T-helper 2 cell treated with Interferon-gamma antibody and Interleukin-4, amounts not matched to agents 100 ng/mL and 5 ng/mL, for 36 hours (primary cell): Measurements from ENCODE around the gene ACBD6. TPM values are rescaled to one million over a fixed set of nuclear protein-coding genes. Genes with fewer than 3 reads are reported as not detected.

ENCODE experiments used
- intact Hi-C: fragments of 100-400 bp; cut with micrococcal nuclease; formaldehyde crosslinking; loops from one replicate; pipeline ENCODE4 v1.15.1; 2023
- total RNA-seq: library from RNA; stranded (reverse); gene quantifications from 2 replicates; pipeline ENCODE4 v1.2.3, GENCODE V29; 2022

Gene ACBD6
- total RNA-seq, 1 donor from 2014 or later: 47.6 TPM

DNA sequence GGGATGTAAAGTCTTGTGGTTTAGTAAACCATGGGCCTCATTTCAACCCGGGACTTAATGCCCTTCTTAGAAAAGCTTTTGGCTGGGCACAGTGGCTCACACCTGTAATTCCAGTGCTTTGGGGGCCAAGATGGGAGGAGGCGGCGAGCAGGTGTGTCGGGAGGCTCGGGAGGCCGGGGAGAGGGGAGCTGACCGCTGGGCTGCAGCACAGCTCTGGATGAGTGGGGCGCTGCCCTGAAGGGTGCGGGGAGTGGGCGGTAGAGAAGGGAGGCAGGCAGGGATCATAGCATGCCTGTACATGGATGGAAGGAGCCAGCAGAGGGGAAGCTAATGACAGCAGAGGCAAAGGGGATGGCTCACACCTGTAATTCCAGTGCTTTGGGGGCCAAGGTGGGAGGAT, 241.3 kb downstream of the ACBD6 start:
- intact Hi-C loops: no loop called here

DNA sequence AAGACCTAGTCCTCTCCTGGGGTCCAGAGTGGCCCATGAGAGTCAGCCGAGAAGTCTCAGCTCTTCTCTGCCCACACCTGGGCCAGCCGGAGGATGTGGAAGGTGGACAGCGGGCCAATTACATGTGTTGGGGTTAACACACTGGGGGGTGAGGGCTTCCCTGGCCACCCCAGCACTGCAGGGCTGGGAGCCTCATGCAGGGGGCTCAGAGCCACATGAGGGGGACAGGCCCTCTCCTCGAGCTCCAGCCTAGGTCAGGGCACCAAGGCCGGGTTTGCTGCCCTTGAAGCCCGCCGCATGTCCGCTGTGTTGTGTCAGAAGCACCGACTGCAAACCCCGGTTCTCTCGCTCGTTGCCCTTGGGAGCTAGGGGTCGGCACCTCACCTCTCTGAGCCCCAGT, 241.8 kb downstream of the ACBD6 start:
- intact Hi-C loops: no loop called here

GRCh38 chr1:180259431-180260338, 242.7 kb downstream of the ACBD6 start:
- intact Hi-C loops: no loop called here

DNA sequence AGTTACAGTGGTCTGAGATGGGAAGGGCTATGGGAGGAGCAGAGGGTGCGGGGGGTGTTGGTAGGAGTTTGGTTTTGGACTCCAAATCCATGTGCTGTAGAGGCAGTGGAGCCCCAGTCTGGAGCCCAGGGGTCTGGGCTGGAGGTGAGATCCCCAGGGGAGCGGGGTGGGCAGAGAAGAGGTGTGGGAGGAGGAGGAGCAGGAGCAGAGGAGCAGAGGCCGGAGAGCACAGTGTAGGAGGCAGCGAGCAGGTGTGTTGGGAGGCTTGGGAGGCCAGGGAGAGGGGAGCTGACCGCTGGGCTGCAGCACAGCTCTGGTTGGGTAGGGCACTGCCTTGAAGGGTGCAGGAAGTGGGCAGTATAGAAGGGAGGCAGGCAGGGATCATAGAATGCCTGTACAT, 243.4 kb downstream of the ACBD6 start:
- intact Hi-C loops: no loop called here

- intact Hi-C loops: no loop called here
Observed at GRCh38 chr1:180258290-180258689, 244.1 kb downstream of the ACBD6 start.

DNA sequence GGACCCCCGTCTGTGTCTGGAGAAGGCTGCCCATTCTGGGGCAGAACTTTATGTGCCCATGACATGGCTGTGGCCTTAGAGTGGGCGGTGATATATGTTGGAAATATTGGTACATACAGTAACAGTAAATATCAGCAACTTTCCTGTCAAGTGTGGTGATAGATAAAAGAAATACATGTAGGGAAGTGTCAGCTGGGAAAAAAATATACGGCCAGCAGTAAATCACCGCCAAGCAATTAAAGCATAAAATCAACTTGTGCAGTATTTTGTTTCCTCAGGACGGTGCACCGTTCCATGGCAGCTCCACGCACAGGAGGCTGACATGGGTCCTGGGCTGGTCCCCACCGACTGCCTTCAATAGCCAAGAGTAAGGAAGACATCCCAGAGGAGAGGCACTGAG, 244.9 kb downstream of the ACBD6 start:
- intact Hi-C loops: no loop called here

DNA sequence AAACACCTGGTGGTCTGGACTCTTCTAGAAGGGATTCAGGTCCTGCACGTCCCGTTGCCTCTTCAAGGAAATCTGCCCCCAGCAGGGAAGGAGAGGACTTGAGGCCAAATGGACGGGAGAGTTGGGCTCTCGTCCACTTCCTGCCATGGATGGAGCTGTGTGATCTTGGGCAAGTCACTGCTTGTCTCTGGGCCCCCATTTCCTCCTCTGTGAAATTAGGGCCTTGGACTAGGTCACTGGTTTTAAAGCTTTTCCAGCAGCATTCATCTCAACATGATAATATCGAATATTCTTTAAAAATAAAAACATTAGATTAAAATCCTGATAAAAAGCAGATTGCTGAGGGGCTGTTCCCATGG, 245.4 kb downstream of the ACBD6 start:
- intact Hi-C loops: no loop called here

- intact Hi-C loops: no loop called here
Observed at GRCh38 chr1:180256341-180257027, 245.9 kb downstream of the ACBD6 start.

DNA sequence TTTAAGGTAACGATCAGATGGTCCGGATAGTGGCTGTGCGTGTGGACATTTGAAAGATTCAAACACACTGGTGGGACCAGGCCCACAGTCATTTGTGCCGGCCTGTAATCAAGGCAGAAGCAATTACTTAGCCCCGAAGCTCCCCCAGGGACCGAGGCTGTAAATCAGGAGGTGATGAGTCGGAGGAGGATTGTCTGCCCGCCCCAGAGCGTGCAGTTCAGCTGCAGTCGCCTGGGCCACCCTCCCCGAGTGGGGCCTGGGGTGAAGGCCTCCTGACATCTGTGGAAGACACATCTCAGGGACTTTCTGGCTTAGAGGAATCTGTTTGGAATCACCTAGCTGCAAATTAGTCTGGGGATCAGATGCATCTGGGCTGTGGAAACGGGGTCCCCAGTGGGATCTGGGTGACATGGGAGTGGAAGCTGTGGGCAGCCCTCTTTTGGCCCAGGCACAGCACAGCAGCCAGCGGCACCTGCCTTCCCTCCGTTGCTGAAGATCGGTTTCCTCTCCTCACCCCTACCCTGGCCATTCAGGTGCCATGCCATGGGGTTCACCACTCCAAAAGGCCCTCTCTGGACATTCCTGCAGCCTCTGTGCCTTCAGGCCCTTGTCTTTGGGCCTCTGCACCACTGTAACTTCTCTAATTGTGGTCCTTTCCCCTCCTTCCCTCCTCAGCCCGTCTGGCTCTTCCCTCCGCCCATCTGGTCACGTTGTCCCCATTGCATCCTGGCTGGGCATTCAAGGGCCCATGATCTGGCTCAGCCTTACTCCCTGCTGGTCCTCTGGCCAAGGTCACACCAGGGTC, 246.6 kb downstream of the ACBD6 start:
- intact Hi-C loops: no loop called here

- intact Hi-C loops: no loop called here
Observed at GRCh38 chr1:180254854-180255253, 247.5 kb downstream of the ACBD6 start.

DNA sequence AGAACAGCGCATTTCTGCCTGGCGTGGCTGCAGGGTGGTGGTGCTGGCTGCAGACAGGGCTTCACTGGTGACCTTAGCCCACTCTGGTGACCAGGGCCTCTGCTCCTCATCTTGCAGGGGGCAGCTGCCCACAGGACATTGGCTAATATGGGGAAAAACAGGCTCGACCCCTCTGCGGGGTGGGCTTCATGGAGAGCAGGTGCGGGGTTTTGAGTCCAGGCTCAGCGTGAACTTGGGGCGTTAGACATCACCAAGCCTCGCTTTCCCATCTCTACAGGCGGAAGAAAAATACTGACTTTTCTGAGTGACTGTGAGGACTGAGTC, 247.9 kb downstream of the ACBD6 start:
- intact Hi-C loops: no loop called here

DNA sequence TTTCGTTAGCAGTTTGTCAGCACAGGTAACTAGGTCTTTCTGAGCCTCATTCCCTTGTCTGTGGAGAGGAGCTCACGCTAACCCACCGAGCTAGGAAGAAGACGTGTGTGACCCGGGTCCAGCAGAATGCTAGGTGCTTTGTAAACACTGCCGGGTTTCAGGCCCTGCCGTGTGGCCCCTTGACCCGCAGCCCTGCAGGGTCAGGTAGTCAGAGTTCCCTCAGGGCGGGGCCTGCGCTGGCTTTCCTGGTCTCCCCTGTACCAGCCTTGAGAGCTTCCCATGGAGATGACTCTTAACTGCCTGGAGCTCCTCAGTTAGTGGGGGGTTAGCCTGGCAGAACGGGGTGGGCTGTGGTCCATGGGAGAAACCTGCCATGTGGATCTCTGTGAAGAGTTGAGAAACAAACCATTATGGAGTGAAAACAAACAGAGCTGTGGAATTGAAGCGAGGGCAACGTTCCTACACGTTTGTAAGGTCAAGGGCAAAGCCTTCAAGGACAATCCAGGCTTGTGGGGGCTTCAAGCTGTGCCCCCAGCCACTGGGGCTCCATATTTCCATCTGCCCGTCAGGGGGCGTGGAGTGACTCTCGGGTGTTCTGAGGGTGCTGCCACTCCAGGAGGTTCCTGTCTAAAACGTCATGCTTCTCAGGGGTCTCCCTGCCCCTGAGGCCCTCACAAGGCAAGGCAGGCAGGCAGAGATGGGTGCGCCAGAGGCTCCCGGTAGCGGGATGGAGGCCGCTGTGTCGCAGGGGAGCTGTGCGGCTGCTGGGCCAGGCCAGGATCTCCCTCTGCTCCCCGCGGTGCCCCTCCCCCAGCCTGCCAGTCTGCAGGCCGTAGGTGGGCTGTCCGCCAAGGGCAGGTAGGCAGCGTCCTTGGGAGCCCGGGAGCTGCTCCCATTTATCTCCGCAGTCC, 248.5 kb downstream of the ACBD6 start:
- intact Hi-C loops: no loop called here

DNA sequence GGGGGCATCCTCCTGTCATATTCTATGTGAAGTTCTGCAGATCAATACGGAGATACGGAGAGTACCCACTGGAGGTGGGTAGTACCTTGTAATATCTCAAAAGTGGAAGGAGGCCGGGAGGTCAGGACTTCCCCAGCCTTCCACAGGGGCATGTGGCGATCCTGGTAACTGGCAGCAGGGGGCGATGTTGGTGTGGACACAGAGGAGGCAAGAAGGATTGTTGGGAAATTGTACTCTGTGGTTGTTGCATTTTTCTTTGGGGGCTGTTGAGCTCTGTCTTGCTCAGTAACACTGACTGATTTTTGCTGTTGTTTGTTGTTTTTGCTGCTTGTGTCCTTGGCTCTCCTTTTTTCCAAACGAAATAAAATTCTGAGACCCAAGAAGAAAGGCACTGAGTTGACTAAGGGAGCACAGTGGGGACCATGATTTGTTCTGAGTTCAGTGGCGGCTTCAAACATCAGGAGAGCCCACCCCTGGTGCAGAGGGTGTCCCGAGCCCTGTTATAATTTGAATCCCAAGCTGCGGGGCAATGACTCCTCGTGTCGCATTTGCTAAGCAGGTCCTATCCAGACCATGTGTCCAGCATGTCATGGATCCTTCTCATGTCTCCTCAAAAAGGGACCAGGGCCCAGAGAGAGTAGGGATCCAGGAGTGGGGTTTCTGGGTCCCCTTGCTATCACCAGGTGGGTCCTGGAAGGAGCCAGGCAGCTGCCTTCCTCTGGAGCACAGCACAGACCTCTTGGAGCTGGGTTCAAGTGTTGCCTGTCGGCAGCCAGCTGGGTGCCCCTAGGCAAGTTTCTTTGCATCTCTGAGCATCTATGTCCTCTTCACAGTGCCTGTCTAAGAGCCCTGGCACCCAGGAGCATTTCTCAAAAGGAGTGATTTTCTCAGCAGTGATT, 249.5 kb downstream of the ACBD6 start:
- intact Hi-C loops: loop anchor here (1.0 kb wide), 3 partner anchors 163 to 229 kb away; no protein-coding TSS in a partner anchor

DNA sequence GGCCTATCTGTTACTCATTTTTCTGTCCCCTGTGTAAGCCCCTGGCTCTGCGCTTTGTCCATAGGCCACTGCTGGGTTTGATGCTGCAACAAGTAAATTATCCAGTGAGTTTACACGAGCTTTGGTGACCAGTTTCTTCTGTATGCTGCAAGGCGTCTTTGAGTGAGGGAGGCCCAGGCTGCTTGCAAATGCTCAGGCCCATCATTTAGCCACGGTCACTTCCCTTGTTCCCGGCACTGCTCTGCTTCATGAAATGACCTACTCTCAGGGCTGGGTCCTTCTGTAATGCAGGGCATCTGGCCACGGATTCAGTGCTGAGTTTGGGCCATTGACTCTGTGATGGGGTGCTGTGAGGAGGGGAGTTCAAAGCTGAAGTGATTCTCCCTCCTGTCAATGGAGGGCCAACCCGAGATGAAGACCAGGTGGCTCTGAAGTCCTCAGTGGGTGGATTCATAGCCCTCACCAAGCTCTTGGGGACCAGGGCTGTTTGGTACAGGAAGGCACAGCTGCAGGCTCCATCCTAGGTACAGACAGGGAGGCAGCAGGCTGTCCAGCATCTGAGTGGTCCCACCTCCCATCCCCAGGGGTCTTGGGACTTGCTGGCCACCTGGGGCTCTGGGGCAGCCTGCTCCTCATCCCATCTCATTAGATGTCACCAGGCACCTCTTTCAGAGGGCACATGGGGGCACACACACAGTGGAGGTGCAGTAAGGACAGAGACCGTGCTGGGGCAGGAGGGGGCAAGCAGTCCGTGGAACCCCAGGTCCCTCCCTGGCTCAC, 250.7 kb downstream of the ACBD6 start:
- intact Hi-C loops: loop anchor here (1.0 kb wide), 3 partner anchors 165 to 231 kb away; no protein-coding TSS in a partner anchor

- intact Hi-C loops: no loop called here
Observed at GRCh38 chr1:180250883-180251509, 251.4 kb downstream of the ACBD6 start.

DNA sequence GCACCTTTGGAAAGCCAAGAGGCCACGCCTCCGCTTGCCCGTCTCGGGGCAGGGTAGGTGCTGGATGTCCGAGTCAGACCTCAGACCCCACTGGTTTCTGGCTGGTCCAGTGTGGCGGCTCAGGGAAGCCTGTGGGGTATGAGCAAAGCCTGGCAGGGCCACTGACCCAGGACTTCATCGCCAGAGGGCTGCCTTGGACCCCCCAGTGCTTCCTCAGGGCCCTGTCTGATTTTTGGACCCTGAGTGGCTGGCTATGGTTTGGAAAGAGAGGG, 251.9 kb downstream of the ACBD6 start:
- intact Hi-C loops: no loop called here

DNA sequence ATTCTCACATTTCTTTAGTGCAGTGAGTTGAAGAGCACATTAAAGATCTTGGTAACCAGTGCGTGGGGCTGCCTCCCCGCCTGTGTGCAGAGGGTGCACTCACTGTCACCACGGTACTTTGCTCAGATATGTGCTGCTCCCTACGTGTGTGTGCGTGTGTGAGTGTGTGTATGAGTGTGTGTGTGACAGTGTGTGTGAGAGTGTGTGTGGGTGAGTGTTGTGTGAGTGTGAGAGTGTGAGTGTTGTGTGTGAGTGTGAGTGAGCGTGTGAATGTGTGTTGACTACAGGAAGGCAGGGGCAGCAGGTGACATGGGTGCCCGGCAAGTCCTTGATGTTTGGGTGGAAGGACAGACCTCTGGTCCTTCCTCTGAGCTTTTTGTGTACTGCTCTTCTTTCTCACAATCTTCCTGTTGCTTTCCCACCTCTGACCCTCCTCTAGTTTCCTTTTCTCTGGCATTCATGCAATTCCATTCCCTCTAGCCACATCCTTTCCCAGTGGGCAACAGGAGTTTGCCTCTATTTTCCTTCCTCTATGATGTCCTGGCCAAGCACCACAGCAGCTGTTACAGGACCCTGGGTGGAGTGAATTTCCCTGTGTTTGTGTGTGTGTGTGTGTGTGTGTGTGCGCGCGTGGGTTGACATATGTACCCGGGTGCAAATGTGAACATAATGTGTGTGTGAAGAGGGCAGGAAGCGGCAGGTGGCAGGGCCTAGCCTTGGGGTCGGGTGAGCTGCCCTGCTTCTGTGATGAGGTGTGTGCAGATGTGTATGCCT, 252.5 kb downstream of the ACBD6 start:
- intact Hi-C loops: no loop called here
